CD4-positive, alpha-beta T cell (primary cell): Measurements from ENCODE around the gene ADGRL3. TPM values are rescaled to one million over a fixed set of nuclear protein-coding genes. Genes with fewer than 3 reads are reported as not detected.

Experiments
- ATAC-seq: fragments of 200-7000 bp; cut with Tn5 transposase; one replicate; pipeline ENCODE4 v1.10.0; 2022; ENCODE audit warnings: mild to moderate bottlenecking; ENCODE audit not compliant: poor library complexity
- CTCF ChIA-PET: fragments of 350-600 bp; sonication (Branson Sonifier 250); formaldehyde crosslinking; loops from one replicate; lab custom pipeline; 2021; ENCODE audit warnings: antibody characterized with exemption, inconsistent platforms; lab: Charles Lee
- POLR2A ChIA-PET: fragments of 350-600 bp; sonication (Branson Sonifier 250); formaldehyde crosslinking; loops from one replicate; lab custom pipeline; 2021; ENCODE audit warnings: antibody characterized with exemption, inconsistent platforms; lab: Charles Lee
- DNase-seq, 14 experiments: peaks; one replicate each; pipeline ENCODE4 v3.0.0-alpha.2; 2013 to 2020; ENCODE audit warnings: mixed read lengths in 2 of 14
- H3K27ac ChIP-seq, 2 donors: one replicate each; pipeline versions ENCODE4 v1.5.1 to v1.7.0; 2013; ENCODE audit warnings: low read length in 2 of 2, low read depth in 1 of 2, mild to moderate bottlenecking in 1 of 2
- H3K27me3 ChIP-seq, 2 experiments: 1 replicate in 1 of 2; 2 replicates in 1 of 2; pipeline versions ENCODE4 v1.6.1 to v1.7.0; 2013; ENCODE audit warnings: low read length in 2 of 2, control low read depth in 1 of 2, mild to moderate bottlenecking in 1 of 2, moderate library complexity in 1 of 2; ENCODE audit not compliant: insufficient read depth in 2 of 2, control insufficient read depth in 1 of 2
- H3K36me3 ChIP-seq: one replicate; pipeline ENCODE4 v1.6.1; 2013; ENCODE audit warnings: low read length, control low read depth; ENCODE audit not compliant: insufficient read depth
- H3K4me1 ChIP-seq: one replicate; pipeline ENCODE4 v1.6.1; 2013; ENCODE audit warnings: low read length, control low read depth; ENCODE audit not compliant: insufficient read depth
- H3K4me3 ChIP-seq: one replicate; pipeline ENCODE4 v1.5.1; 2013; ENCODE audit warnings: mild to moderate bottlenecking, low read length, moderate library complexity
- H3K9me3 ChIP-seq, 2 experiments: 1 replicate in 1 of 2; 2 replicates in 1 of 2; pipeline versions ENCODE4 v1.6.1 to v1.7.0; 2013; ENCODE audit warnings: low read length in 2 of 2, mild to moderate bottlenecking in 2 of 2, control low read depth in 1 of 2, moderate library complexity in 1 of 2; ENCODE audit not compliant: control insufficient read depth in 1 of 2, insufficient read depth in 1 of 2
- H3K27ac Mint-ChIP-seq: one replicate; pipeline ENCODE4 v1.8.0; 2020; ENCODE audit warnings: mixed read lengths
- H3K27me3 Mint-ChIP-seq: one replicate; pipeline ENCODE4 v1.8.0; 2021; ENCODE audit warnings: mixed read lengths
- H3K36me3 Mint-ChIP-seq: one replicate; pipeline ENCODE4 v1.8.0; 2021; ENCODE audit warnings: low read depth, mixed read lengths
- H3K4me1 Mint-ChIP-seq: one replicate; pipeline ENCODE4 v1.8.0; 2021; ENCODE audit warnings: low read depth, mixed read lengths
- H3K4me3 Mint-ChIP-seq: one replicate; pipeline ENCODE4 v1.8.0; 2020; ENCODE audit warnings: mild to moderate bottlenecking, mixed read lengths
- H3K9me3 Mint-ChIP-seq: one replicate; pipeline ENCODE4 v1.8.0; 2020; ENCODE audit warnings: mixed read lengths
- intact Hi-C, 2 experiments: fragments of 100-400 bp; cut with DNase I in 1 of 2; cut with micrococcal nuclease in 1 of 2; formaldehyde crosslinking; loops; one replicate each; pipeline versions ENCODE4 v1.15.1 to v1.9.0; 2023 to 2025; cut with DNase I, micrococcal nuclease
- total RNA-seq, 174 experiments: library from RNA in 2 of 174; stranded (reverse) in 2 of 174; gene quantifications; one replicate each; pipeline ENCODE4 v1.2.3 and lab custom pipeline; 2021 to 2026
- TF ChIP-seq, protein P1 (sequence below): fragments of 200-600 bp; IDR thresholded peaks from one replicate; pipeline ENCODE4 v1.8.0; 2022; ENCODE audit warnings: antibody characterized with exemption, mild to moderate bottlenecking

The ADGRL3 gene
- total RNA-seq, 2 experiments from 2014 or later: not detected

DNA sequence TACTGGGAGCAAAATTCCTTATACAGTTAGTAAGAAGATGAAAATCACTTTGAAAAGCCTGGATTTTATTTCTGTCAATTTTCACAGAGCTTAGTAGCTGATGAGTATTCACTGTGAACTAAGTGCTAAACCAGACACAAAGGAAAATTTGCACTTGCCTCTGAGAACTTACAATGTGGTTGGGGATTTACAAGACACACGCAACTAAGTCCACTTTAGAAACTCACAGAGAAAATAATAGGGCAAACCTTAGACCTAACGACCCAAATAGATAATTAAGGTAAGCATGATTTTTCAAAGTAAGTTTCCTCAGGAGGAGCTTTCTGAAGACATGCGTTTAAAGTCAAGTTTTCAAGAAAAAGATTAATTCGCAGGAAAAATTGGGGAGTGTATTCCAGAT is 708.9 kb downstream of the ADGRL3 start:
- TF ChIP-seq, protein P1, sequence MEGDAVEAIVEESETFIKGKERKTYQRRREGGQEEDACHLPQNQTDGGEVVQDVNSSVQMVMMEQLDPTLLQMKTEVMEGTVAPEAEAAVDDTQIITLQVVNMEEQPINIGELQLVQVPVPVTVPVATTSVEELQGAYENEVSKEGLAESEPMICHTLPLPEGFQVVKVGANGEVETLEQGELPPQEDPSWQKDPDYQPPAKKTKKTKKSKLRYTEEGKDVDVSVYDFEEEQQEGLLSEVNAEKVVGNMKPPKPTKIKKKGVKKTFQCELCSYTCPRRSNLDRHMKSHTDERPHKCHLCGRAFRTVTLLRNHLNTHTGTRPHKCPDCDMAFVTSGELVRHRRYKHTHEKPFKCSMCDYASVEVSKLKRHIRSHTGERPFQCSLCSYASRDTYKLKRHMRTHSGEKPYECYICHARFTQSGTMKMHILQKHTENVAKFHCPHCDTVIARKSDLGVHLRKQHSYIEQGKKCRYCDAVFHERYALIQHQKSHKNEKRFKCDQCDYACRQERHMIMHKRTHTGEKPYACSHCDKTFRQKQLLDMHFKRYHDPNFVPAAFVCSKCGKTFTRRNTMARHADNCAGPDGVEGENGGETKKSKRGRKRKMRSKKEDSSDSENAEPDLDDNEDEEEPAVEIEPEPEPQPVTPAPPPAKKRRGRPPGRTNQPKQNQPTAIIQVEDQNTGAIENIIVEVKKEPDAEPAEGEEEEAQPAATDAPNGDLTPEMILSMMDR: no peak
- no peaks in the 10 kb centered on the region for H3K27me3 ChIP-seq
- no peak overlapping the region for H3K27ac Mint-ChIP-seq

DNA sequence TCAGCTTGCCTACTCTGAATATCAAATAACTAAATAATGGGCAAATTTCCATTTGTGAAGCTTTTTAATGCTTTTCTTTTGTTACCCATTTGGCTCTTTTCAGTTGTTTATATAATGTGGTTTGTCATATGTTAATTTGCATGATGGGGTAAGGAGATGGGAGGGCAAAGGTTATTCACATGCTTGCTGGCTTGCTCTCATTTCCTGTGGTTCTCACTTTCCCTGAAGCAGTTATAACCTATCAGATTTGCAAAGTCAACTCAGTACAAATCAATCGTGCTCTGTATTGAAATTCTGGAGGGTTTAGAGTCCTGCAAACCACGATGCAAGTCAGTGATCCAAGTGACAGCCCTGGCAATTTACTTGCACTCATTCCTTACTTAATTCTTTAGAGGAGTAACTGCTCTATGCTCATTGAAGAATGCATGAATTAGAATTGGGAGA is 711.2 kb downstream of the ADGRL3 start:
- TF ChIP-seq, protein P1: no peak
- H3K4me1 ChIP-seq: no peaks in the 10 kb centered on the region
- Mint-ChIP-seq H3K36me3 (no peaks in the 10 kb centered on the region), H3K27me3 (no peaks in the 10 kb centered on the region), H3K27ac (no peak overlapping the region), H3K4me3 (no peak overlapping the region), H3K9me3 (peaks cover 2% of the 10 kb centered on the region), H3K4me1 (no peaks in the 10 kb centered on the region)
- H3K9me3 ChIP-seq: peaks cover 0 to 8% of the 10 kb centered on the region in 2 experiments
- H3K4me3 ChIP-seq: no peak overlapping the region
- CTCF ChIA-PET: no interaction called here
- POLR2A ChIA-PET: no interaction called here
- H3K36me3 ChIP-seq: no peaks in the 10 kb centered on the region
- intact Hi-C loops: no loop called here
- ATAC-seq: no peak
- DNase-seq: no peak
- no peaks in the 10 kb centered on the region for H3K27me3 ChIP-seq
- H3K27ac ChIP-seq: no peak overlapping the region

More for the DNA sequence above, 708.9 kb downstream of the ADGRL3 start:
- ChIA-PET POLR2A (no interaction called here), CTCF (no interaction called here)
- ATAC-seq (no peak), DNase-seq (no peak)
- no peaks in the 10 kb centered on the region for H3K36me3 Mint-ChIP-seq
- H3K4me1 Mint-ChIP-seq: no peaks in the 10 kb centered on the region
- Histone ChIP-seq H3K36me3 (no peaks in the 10 kb centered on the region), H3K27ac (no peak overlapping the region), H3K4me1 (no peaks in the 10 kb centered on the region), H3K9me3 (peaks cover 0 to 12% of the 10 kb centered on the region in 2 experiments), H3K4me3 (no peak overlapping the region)
- no peak overlapping the region for H3K4me3 Mint-ChIP-seq
- H3K27me3 Mint-ChIP-seq: no peaks in the 10 kb centered on the region
- H3K9me3 Mint-ChIP-seq: peaks cover under 1% of the 10 kb centered on the region
- intact Hi-C loops: no loop called here

DNA sequence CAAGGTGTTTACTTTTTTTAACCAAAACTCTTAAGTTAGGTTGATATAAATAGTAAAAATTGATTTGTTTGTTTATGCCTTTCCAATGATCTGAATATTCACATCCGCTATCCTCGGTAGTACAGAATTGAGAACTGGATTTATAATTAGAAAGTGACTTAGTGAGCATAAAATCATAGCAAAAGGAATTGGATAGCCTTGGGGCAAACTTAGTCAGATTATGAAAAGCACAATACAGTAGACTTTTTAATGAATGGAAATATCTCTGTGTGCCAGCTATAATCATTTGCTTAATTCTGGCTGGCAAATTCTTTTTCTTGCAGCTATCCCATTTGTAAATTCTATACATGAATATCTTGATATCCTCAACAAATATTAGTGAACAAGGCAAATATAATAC is 713.5 kb downstream of the ADGRL3 start:
- H3K4me3 ChIP-seq: no peak overlapping the region
- H3K9me3 Mint-ChIP-seq: peaks cover 2% of the 10 kb centered on the region
- intact Hi-C loops: no loop called here
- POLR2A ChIA-PET: no interaction called here
- H3K27ac ChIP-seq: no peak overlapping the region
- no peaks in the 10 kb centered on the region for H3K4me1 ChIP-seq
- H3K27me3 ChIP-seq: no peaks in the 10 kb centered on the region
- TF ChIP-seq, protein P1: no peak
- CTCF ChIA-PET: no interaction called here
- H3K27ac Mint-ChIP-seq: no peak overlapping the region
- H3K4me1 Mint-ChIP-seq: no peaks in the 10 kb centered on the region
- H3K36me3 Mint-ChIP-seq: no peaks in the 10 kb centered on the region
- no peak for ATAC-seq
- no peaks in the 10 kb centered on the region for H3K27me3 Mint-ChIP-seq
- no peaks in the 10 kb centered on the region for H3K36me3 ChIP-seq
- DNase-seq: no peak
- no peaks in the 10 kb centered on the region for H3K9me3 ChIP-seq
- no peak overlapping the region for H3K4me3 Mint-ChIP-seq
